Measurements from ENCODE around the gene MAP3K12.
A peak's percentile ranks its signal among the peaks of the same experiment; 100 is the strongest.
"Not testable (repeated sequence)": the region's sequence is repeated elsewhere in the genome, so short reads cannot be mapped to it uniquely, and the experiment has no call there.

MAP3K12 gene

GRCh38 chr12:53499266-53500141, at the start of gene MAP3K12:
TSS of gene MAP3K12 (minus strand) at chr12:53499458. CDS start at chr12:53487391, 12,067 bp downstream.
- peak; percentile 57 for DNase-seq

GRCh38 chr12:53548354-53548753, 49.1 kb upstream of the MAP3K12 start:
- DNase-seq, result not testable (repeated sequence)

- DNase-seq, result peak; percentile 63
Observed at GRCh38 chr12:53543539-53543938, 44.3 kb upstream of the MAP3K12 start.

- no peak for DNase-seq
Observed at GRCh38 chr12:53539526-53539925, 40.3 kb upstream of the MAP3K12 start.

GRCh38 chr12:53538209-53538689, 39.0 kb upstream of the MAP3K12 start:
- no peak for DNase-seq

GRCh38 chr12:53536962-53537361, 37.7 kb upstream of the MAP3K12 start:
- no peak for DNase-seq

- no peak for DNase-seq
Observed at GRCh38 chr12:53533471-53533870, 34.2 kb upstream of the MAP3K12 start.

GRCh38 chr12:53532524-53533445, 33.5 kb upstream of the MAP3K12 start:
- DNase-seq, result no peak

GRCh38 chr12:53532021-53532420, 32.8 kb upstream of the MAP3K12 start:
- no peak for DNase-seq

GRCh38 chr12:53530920-53531319, 31.7 kb upstream of the MAP3K12 start:
- no peak for DNase-seq

GRCh38 chr12:53530061-53530460, 30.8 kb upstream of the MAP3K12 start:
- no peak for DNase-seq

- DNase-seq, result no peak
Observed at GRCh38 chr12:53524476-53524875, 25.2 kb upstream of the MAP3K12 start.

- no peak for DNase-seq
Observed at GRCh38 chr12:53523131-53523530, 23.9 kb upstream of the MAP3K12 start.

- no peak for DNase-seq
Observed at GRCh38 chr12:53518381-53518780, 19.1 kb upstream of the MAP3K12 start.

- DNase-seq, result no peak
Observed at GRCh38 chr12:53516758-53517455, 17.6 kb upstream of the MAP3K12 start.

GRCh38 chr12:53515291-53515680, 16.0 kb upstream of the MAP3K12 start:
- no peak for DNase-seq

- no peak for DNase-seq
Observed at GRCh38 chr12:53514628-53515290, 15.5 kb upstream of the MAP3K12 start.

- DNase-seq, result no peak
Observed at GRCh38 chr12:53513712-53514410, 14.6 kb upstream of the MAP3K12 start.

- no peak for DNase-seq
Observed at GRCh38 chr12:53510181-53510812, 11.0 kb upstream of the MAP3K12 start.

- DNase-seq, result peak; percentile 83
Observed at GRCh38 chr12:53508534-53509170, 9.4 kb upstream of the MAP3K12 start.

- no peak for DNase-seq
Observed at GRCh38 chr12:53507603-53507885, 8.3 kb upstream of the MAP3K12 start.

All from stimulated activated CD4-positive, alpha-beta T cell treated with anti-CD3 and anti-CD28 coated beads, Interleukin-1b, Interleukin-23, amount 100 ng/mL, for 48 hours (primary cell).